Measurements from ENCODE around the gene HAGH.

Gene HAGH

DNA sequence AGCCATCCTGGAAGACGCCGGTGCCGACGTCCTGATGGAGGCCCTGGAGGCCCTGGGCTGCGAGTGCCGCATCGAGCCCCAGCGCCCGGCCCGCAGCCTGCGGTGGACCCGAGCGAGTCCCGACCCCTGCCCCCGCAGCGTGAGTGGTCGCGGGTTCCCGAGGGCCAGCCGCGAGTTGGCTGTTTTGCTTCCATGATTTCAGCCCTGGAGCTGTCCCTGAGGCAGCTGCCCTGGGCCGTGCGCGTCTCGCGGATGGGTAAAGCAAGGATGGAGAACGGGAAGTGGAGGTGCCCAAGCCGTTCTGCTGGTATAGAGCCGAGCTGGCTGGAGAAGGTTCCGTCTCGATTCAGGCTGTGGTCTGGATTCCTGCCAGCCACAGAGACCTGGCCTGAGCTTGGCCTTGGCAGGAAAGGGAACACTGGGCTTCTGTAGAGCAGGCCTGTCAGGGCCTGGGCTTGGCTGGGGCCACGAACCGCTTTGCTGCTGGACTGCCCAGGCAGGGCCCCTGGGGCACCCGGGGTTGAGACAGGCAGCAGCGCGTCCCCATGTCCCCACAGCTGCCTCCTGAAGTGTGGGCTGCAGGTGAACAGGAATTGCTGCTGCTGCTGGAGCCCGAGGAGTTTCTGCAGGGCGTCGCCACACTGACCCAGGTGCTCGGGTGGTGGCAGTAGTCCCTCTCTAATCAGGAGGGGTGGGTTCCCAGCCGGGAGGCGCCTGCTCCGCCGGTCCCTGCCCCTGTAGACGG lies 52.8 kb downstream of the HAGH start:
- no peaks in the 10 kb centered on the region for H3K9me2 ChIP-seq (replicated peaks; ENCODE audit: control insufficient read depth, low read length)
- H3K27ac ChIP-seq (ENCODE audit: low read depth, low read length), result peak overlapping the region; percentile 83; the same call in 1 of the 2 replicates
- no peaks in the 10 kb centered on the region for H3K9me3 ChIP-seq (ENCODE audit: control insufficient read depth, insufficient read depth, low read length)
- H3F3A ChIP-seq (ENCODE audit: control insufficient read depth, insufficient read depth), result peaks cover 18% of the 10 kb centered on the region
- H3K79me2 ChIP-seq (ENCODE audit: control insufficient read depth, low read length), result peaks cover 53% of the 10 kb centered on the region
- H3K4me3 ChIP-seq (ENCODE audit: low read length), result peak overlapping the region; percentile 99
- peak overlapping the region; percentile 96 for H3K4me2 ChIP-seq (ENCODE audit: low read length)
- peaks cover 23% of the 10 kb centered on the region for H3K4me1 ChIP-seq (ENCODE audit: control insufficient read depth, low read length)
- TF ChIP-seq, protein P1, sequence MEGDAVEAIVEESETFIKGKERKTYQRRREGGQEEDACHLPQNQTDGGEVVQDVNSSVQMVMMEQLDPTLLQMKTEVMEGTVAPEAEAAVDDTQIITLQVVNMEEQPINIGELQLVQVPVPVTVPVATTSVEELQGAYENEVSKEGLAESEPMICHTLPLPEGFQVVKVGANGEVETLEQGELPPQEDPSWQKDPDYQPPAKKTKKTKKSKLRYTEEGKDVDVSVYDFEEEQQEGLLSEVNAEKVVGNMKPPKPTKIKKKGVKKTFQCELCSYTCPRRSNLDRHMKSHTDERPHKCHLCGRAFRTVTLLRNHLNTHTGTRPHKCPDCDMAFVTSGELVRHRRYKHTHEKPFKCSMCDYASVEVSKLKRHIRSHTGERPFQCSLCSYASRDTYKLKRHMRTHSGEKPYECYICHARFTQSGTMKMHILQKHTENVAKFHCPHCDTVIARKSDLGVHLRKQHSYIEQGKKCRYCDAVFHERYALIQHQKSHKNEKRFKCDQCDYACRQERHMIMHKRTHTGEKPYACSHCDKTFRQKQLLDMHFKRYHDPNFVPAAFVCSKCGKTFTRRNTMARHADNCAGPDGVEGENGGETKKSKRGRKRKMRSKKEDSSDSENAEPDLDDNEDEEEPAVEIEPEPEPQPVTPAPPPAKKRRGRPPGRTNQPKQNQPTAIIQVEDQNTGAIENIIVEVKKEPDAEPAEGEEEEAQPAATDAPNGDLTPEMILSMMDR (IDR thresholded peaks at IDR 0.05; ENCODE audit: low read depth, low read length, poor library complexity, severe bottlenecking), result no peak
- no peak for TF ChIP-seq EZH2phosphoT487 (IDR thresholded peaks at IDR 0.05; ENCODE audit: borderline replicate concordance, low read length)
- H3K36me3 ChIP-seq (ENCODE audit: control insufficient read depth, low read length), result peaks cover 69% of the 10 kb centered on the region
- H4K20me1 ChIP-seq (ENCODE audit: control insufficient read depth, insufficient read depth, low read depth, low read length), result no peaks in the 10 kb centered on the region
- H3K27me3 ChIP-seq (ENCODE audit: control insufficient read depth, low read length), result no peaks in the 10 kb centered on the region

DNA sequence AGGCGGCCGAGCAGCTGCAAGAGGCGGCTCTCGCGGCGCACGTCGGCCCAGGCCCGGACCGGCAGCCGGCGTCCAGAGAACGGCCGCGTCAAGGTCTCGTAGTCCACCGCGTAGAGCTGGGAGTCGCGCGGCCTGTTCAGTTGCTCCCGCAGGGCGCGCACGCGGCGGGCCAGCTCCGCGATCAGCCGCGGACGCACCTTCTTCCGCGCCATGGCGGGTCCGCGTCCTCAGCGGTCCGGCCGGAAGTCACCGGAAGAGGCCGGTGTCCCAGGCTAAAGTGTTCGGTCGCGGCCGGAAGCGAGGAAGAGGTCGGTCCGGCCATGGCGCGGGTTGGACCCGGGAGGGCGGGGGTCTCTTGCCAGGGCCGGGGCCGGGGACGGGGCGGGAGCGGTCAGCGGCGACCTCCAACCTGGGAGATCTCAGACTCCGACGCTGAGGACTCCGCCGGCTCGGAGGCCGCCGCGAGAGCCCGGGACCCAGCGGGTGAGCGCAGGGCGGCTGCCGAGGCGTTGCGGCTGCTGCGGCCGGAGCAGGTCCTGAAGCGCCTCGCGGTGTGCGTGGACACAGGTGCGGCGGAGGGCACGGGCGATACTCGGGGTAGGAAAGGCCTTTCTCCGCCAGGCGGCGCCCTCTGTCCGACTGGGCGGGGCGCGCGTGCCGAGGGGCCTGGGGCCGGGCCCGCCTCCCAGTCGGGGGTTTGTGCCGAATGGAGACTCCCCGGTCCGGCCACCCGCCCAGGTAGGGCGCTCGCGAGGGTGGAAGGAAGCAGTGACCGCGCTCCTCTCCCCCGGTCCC lies 53.5 kb downstream of the HAGH start, which contains the start of gene MRPS34:
TSS of gene MRPS34 (minus strand) at position 227 of the 795 bp plus-strand sequence. CDS start at position 212, 15 bp downstream.
- Histone ChIP-seq H3F3A (ENCODE audit: control insufficient read depth, insufficient read depth) (peaks cover 18% of the 10 kb centered on the region), H4K20me1 (ENCODE audit: control insufficient read depth, insufficient read depth, low read depth, low read length) (no peaks in the 10 kb centered on the region), H3K36me3 (ENCODE audit: control insufficient read depth, low read length) (peaks cover 77% of the 10 kb centered on the region), H3K4me2 (ENCODE audit: low read length) (peak within 1 kb of the TSS; percentile 96), H3K9me2 (replicated peaks; ENCODE audit: control insufficient read depth, low read length) (no peaks in the 10 kb centered on the region), H3K4me1 (ENCODE audit: control insufficient read depth, low read length) (peaks cover 23% of the 10 kb centered on the region), H3K27me3 (ENCODE audit: control insufficient read depth, low read length) (no peaks in the 10 kb centered on the region), H3K9me3 (ENCODE audit: control insufficient read depth, insufficient read depth, low read length) (no peaks in the 10 kb centered on the region), H3K4me3 (ENCODE audit: low read length) (peak within 1 kb of the TSS; percentile 99), H3K79me2 (ENCODE audit: control insufficient read depth, low read length) (peaks cover 53% of the 10 kb centered on the region), H3K27ac (ENCODE audit: low read depth, low read length) (peak within 1 kb of the TSS; percentile 83)
- TF ChIP-seq, protein P1 (IDR thresholded peaks at IDR 0.05; ENCODE audit: low read depth, low read length, poor library complexity, severe bottlenecking), result peak; percentile 78
- TF ChIP-seq EZH2phosphoT487 (IDR thresholded peaks at IDR 0.05; ENCODE audit: borderline replicate concordance, low read length), result no peak

DNA sequence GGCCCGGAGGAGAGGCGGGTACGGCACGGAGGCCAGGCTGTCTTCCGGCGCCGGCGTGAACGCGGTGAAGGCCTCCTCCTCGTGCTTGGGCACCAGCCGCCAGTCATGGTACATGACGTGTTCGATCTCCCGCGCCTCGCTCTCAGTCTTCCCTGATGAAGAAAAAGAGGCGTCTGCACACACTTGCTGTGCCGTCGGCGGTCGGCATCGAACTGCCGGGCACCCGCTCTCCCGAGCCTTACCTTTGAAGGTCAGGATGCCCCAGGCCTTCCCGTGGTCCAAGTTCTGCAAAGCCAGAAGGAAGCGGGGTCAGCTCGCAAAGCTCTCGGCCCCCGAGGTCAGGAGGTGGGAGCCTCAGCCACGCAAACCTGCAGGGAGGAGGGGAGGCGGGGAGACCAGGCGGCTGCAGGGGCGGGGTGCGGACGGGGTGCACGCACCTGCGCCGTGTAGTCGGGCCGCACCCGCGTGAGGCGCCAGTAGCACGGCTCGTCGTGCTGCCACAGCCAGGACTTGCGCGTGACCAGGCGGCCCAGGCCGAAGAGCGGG lies 54.2 kb downstream of the HAGH start, which contains the start of gene EME2:
TSS of gene EME2 (plus strand) at position 449 of the 546 bp plus-strand sequence. CDS start 418 bp downstream, outside the sequence.
- no peak for TF ChIP-seq EZH2phosphoT487 (IDR thresholded peaks at IDR 0.05; ENCODE audit: borderline replicate concordance, low read length)
- TF ChIP-seq, protein P1 (IDR thresholded peaks at IDR 0.05; ENCODE audit: low read depth, low read length, poor library complexity, severe bottlenecking), result no peak
- Histone ChIP-seq H3K9me2 (replicated peaks; ENCODE audit: control insufficient read depth, low read length) (no peaks in the 10 kb centered on the region), H4K20me1 (ENCODE audit: control insufficient read depth, insufficient read depth, low read depth, low read length) (no peaks in the 10 kb centered on the region), H3K27me3 (ENCODE audit: control insufficient read depth, low read length) (no peaks in the 10 kb centered on the region), H3K79me2 (ENCODE audit: control insufficient read depth, low read length) (peaks cover 53% of the 10 kb centered on the region), H3K4me2 (ENCODE audit: low read length) (peak within 1 kb of the TSS; percentile 96), H3K27ac (ENCODE audit: low read depth, low read length) (peak within 1 kb of the TSS; percentile 83), H3K4me1 (ENCODE audit: control insufficient read depth, low read length) (peaks cover 23% of the 10 kb centered on the region), H3K36me3 (ENCODE audit: control insufficient read depth, low read length) (peaks cover 77% of the 10 kb centered on the region), H3K9me3 (ENCODE audit: control insufficient read depth, insufficient read depth, low read length) (no peaks in the 10 kb centered on the region), H3K4me3 (ENCODE audit: low read length) (peak within 1 kb of the TSS; percentile 99), H3F3A (ENCODE audit: control insufficient read depth, insufficient read depth) (peaks cover 18% of the 10 kb centered on the region)

Data from DOHH2 (cell line).